ENCODE measurements around the gene SLC2A5.

Gene SLC2A5

GRCh38 chr1:9041116-9041779 is 28.2 kb downstream of the SLC2A5 start:
- H3K36me3 ChIP-seq (replicated peaks; ENCODE audit: low read depth, low read length), result no peaks in the 10 kb centered on the region
- peaks cover 15% of the 10 kb centered on the region for H3K4me1 ChIP-seq (ENCODE audit: low read length)
- H3K4me2 ChIP-seq (ENCODE audit: low read length), result no peak overlapping the region
- H3K9me3 ChIP-seq (ENCODE audit: insufficient read depth, low read length), result no peaks in the 10 kb centered on the region
- no peak overlapping the region for H3K9ac ChIP-seq (ENCODE audit: low read length)
- no peak for TF ChIP-seq CTCF (IDR thresholded peaks at IDR 0.05; ENCODE audit: low read depth, low read length)
- no peak for TF ChIP-seq EZH2phosphoT487 (IDR thresholded peaks at IDR 0.05; ENCODE audit: low read depth)
- no peaks in the 10 kb centered on the region for H3K27me3 ChIP-seq (ENCODE audit: low read depth, low read length)
- H3K4me3 ChIP-seq (ENCODE audit: low read length), result no peak overlapping the region
- H2AFZ ChIP-seq (ENCODE audit: low read depth, low read length), result no peak overlapping the region
- no peaks in the 10 kb centered on the region for H4K20me1 ChIP-seq (ENCODE audit: insufficient read depth, low read length)
- no peak overlapping the region for H3K27ac ChIP-seq (ENCODE audit: low read length)
- H3K79me2 ChIP-seq (ENCODE audit: low read length), result no peaks in the 10 kb centered on the region

- Histone ChIP-seq H3K9ac (ENCODE audit: low read length) (no peak overlapping the region), H3K4me3 (ENCODE audit: low read length) (no peak overlapping the region), H3K9me3 (ENCODE audit: insufficient read depth, low read length) (no peaks in the 10 kb centered on the region), H4K20me1 (ENCODE audit: insufficient read depth, low read length) (no peaks in the 10 kb centered on the region), H2AFZ (ENCODE audit: low read depth, low read length) (no peak overlapping the region), H3K27ac (ENCODE audit: low read length) (no peak overlapping the region), H3K27me3 (ENCODE audit: low read depth, low read length) (no peaks in the 10 kb centered on the region), H3K4me1 (ENCODE audit: low read length) (peaks cover 15% of the 10 kb centered on the region), H3K79me2 (ENCODE audit: low read length) (no peaks in the 10 kb centered on the region), H3K36me3 (replicated peaks; ENCODE audit: low read depth, low read length) (no peaks in the 10 kb centered on the region), H3K4me2 (ENCODE audit: low read length) (no peak overlapping the region)
- no peak for TF ChIP-seq EZH2phosphoT487 (IDR thresholded peaks at IDR 0.05; ENCODE audit: low read depth)
- no peak for TF ChIP-seq CTCF (IDR thresholded peaks at IDR 0.05; ENCODE audit: low read depth, low read length)
These were observed 28.8 kb downstream of the SLC2A5 start for GRCh38 chr1:9040659-9041030.

DNA sequence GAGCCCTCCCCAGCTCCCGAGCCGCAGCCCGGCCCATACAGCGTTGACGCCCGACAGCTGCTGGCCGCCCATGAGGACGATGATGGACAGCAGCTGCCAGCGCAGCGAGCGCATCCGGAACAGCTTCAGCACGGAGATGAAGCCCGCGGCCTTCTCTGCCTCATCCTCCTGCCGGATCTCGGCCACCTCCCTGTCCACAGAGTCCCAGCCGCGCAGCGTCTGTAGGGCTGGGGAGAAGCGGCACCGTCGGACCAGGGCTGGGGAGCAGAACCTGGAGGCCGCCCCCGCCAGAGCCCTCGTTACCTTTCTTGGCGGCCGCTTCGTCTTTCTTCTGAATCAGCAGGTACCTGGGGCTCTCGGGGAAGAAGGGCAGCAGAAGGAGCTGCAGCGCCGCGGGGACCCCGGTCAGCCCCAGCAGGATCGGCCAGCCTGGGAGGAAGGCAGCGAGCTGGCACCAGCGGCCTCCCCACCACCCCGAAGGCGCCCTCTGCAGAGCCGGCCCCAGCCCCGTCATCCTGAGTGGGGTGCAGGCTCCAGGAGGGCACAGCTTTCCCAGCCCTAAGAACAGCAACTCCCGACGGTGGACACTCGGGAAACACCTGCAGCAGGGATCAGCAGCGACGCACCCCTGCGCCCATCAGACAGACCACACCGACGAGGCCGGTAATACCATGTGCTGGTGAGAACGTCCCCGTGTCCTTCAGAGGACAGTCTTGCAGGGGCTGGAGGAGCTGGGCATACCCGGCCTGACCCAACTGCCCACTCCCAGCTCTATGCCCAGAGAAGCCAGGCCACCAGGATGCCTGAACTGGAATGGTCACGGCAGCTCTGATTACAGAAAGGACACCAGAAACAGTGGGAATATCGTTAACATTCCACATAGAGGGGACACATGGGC is 29.4 kb downstream of the SLC2A5 start:
- Histone ChIP-seq H3K27me3 (ENCODE audit: low read depth, low read length) (no peaks in the 10 kb centered on the region), H3K4me2 (ENCODE audit: low read length) (no peak overlapping the region), H3K36me3 (replicated peaks; ENCODE audit: low read depth, low read length) (no peaks in the 10 kb centered on the region), H3K4me1 (ENCODE audit: low read length) (peaks cover 15% of the 10 kb centered on the region), H3K27ac (ENCODE audit: low read length) (no peak overlapping the region), H3K79me2 (ENCODE audit: low read length) (no peaks in the 10 kb centered on the region), H2AFZ (ENCODE audit: low read depth, low read length) (no peak overlapping the region), H3K9ac (ENCODE audit: low read length) (no peak overlapping the region), H3K9me3 (ENCODE audit: insufficient read depth, low read length) (no peaks in the 10 kb centered on the region), H3K4me3 (ENCODE audit: low read length) (no peak overlapping the region), H4K20me1 (ENCODE audit: insufficient read depth, low read length) (no peaks in the 10 kb centered on the region)
- TF ChIP-seq EZH2phosphoT487 (IDR thresholded peaks at IDR 0.05; ENCODE audit: low read depth), result no peak
- no peak for TF ChIP-seq CTCF (IDR thresholded peaks at IDR 0.05; ENCODE audit: low read depth, low read length)

Measured in OCI-LY3 (cell line).